HG03439 (cell line): ENCODE results near the gene GADD45A.
"Not testable (repeated sequence)": the region's sequence is repeated elsewhere in the genome, so short reads cannot be mapped to it uniquely, and the experiment has no call there.

Experiments used
- ATAC-seq: cut with Tn5 transposase; IDR thresholded peaks from one replicate; pipeline ENCODE4 v1.9.1; 2021; ENCODE audit warnings: mild to moderate bottlenecking, moderate library complexity; ENCODE audit not compliant: unreplicated experiment

The GADD45A gene

DNA sequence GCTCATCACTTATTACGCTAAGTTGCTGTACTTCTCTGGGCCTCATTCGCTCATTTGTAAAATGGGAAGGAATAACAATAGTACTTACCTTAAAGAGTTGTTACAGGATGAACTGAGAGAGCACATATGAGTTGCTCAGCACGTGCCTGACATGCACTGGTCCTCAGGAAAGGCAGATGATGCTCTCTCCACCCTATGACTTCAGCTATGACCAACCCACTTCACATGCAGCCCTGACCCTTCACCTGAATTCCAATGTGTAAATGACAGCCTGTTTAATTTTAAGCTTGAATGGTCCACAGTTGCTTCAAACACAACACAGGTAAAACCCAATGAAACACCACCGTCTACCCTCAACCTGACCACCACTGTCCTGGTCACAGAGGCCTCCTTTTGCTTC, 32.9 kb downstream of the GADD45A start:
- no peak for ATAC-seq

DNA sequence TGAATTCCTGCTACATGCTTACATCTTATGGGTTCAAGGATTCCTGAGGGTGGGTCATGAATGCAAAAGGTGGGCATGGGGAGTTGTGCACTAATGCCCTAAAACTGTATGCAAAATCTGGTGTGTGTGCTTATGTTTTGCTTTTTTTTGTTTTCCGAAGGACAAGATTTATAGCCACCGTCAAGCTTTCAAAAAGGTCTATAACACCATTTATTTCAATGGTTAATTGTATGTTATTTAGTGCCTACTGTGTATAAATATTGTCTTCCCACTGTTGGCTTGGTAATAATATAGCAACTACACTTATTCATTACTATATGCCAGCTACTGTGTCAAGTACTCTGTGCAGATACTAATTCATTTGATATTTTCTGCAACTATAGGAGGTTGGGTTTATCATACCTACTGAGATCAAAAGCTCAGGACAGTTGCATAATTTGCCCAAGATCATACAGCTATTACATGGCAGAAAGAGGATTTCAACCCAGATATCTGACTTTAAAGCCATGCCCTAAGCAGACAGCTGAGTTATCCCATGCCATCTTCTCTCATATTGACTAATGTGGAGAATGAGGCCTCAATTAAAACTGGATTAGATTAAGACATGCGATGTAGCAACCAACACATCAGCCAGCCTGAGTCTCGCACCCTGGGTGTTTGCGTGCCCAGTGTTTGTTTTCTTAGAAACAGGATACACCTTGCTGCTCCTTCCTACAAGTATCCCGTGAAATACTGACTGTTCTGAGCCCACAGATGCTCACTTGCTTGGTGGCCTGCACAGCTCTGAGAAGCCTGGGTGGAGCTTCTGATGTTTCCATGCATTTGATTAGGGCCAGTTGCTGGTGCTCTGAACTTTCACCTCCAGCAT, 34.6 kb downstream of the GADD45A start:
- ATAC-seq: no peak

DNA sequence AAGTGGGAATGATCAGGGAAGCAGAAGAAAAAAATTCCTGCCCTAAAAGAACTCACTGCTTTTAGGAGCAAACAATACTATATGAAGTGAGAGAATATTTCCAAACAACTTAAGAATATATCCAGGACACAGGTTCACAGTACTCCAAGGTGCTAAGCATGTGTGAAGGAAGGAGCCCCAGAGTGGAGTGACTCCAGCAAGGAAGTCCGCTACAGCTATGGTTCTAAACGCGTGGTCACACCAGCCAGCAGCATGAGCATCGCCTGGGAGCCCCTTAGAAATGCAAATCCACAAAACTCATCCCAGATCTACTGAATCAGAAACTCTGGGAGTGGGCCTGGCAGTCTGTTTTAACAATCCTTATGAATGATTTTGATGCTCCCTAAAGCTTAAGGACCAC, 36.1 kb downstream of the GADD45A start:
- ATAC-seq: no peak

DNA sequence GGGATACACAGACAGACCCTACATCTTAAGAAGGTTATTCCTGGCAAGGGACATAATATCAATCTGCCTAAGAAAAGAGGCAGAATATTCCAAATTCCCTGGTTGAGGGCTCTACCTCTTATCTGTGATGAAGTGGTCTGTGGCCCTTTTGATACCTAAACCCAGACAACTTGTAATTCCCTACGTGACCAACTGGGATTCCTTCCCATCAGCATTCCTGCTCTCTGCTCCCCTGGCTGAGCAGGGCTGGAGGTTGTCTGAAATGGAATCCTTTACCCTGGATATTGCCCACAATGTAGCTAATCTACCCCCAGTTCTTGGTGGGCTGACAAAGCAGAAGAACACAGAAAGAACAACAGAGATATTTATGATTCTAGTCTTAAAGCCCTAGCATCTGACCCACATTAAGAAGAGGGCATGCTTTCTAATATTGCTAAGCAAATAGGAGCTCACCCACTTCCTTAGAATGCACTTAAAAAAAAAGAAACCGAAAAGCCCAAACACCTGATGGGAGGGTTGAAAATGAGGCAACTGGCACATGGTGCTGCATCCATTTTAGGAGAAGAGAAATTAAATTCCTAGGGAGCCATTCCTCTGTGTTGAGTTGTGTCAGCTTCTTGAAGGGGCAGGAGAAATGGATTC, 36.8 kb downstream of the GADD45A start:
- no peak for ATAC-seq

DNA sequence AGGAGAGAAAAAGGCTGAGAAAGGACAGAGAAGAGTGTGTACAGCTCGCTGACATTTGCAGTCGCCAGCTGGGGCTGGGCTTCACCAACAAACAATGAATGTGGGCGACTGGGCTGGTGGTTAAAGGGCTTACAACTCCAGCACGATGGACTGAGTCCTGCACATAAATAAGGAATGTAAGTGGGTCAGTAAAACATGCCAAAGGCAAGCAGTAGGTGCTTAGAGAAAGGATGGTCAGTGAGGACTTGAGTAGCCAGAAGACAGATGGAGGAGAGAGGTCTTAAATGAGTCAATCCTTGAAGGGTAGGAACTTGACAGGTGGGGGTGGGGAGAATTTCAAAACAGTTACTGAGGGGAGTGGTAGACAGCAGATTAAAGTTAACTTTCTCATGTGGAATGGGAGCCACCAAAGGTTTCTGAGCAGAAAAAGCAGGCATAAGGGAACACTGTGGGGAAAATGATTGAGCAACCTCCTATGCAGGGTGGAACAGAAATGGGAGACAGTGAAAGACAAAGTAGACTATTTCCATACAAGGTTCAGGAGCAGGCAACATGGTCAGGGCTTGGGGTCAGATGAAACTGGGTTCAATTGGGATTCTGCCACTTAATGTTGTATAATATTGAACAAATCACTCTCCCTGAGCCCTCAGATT, 37.4 kb downstream of the GADD45A start:
- ATAC-seq: no peak

DNA sequence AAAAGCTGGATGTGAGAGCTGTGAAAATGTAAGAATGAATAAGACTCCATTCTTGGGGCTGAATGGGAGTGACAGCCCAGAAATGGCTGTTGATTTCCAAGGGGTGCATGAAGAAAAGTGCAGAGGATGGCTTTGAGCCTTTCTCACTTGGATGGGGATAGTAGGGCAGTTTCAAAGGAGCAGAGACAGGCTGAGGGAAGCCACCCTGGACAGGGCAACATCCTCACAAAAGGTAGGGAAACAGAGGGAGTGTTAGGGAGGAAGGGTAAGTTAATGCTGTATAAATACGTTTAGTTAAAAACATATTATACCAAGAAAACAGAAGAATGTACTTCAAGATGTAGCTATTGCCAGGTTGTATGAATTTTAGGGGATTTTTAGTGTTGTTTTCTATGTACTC, 38.1 kb downstream of the GADD45A start:
- no peak for ATAC-seq

DNA sequence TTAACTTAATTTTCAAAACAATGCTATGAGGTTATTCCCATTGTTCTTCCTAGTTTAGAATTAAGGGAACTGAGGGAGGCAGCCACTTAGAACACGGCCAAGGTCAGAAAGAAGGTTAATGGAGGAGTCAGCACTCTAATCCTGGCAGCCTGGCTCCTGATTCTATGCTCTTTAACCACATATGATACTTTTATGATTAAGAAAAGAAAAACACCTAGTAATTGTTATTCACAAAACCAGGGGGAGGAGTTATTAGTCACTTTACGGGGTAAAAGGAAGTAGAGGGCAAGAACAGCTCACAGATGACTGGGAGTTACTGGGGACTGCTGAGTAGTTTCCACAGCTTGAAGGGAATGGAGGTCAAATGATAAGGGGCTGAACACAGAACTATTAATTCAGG, 38.6 kb downstream of the GADD45A start:
- ATAC-seq: peak; percentile 72

DNA sequence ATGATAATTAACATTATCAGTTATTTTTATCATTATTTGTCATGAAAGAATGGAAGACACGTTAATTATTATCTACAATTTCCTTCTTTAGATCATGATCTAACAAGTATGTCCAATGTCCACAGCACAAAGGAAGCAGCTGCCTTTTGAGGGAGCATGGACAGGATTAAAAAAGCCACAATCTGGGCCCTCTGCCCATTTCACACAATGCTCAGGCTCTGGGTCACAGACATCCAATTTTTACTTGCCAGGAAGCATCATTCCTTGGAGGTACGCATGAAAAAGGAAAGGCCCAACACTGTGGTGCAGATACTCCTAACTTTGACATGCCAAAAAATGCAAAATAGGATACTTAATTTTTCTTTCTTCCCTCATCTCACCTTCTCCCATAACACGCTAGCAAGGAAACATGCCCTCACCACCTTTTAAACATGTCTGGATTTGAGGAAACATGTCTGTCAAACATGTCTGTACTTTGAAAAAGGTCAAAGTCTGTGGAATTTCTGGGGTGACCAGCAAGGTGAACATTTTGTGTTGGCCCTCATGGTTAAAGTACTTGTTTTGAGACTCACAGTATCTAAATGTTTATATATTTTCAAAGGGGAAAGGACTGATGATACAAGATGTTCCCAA, 40.0 kb downstream of the GADD45A start:
- ATAC-seq: no peak

DNA sequence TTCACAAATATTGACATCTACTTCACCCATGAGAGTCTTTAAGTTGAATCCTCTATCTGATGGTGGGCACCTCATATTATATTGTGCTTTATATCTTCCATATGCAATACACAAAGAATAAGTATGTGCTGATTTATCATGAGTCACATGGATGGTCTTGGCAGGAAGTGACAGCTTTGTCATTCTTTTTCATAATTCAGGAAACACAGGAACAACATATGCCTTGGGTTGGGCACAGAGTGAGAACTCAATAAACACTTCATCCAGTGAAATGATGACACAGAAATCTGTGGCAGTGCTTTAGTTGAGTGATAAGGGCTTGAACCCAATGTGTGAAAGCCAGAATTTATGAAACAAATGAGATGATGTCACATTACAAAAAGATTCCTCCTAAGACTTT, 41.2 kb downstream of the GADD45A start:
- no peak for ATAC-seq

DNA sequence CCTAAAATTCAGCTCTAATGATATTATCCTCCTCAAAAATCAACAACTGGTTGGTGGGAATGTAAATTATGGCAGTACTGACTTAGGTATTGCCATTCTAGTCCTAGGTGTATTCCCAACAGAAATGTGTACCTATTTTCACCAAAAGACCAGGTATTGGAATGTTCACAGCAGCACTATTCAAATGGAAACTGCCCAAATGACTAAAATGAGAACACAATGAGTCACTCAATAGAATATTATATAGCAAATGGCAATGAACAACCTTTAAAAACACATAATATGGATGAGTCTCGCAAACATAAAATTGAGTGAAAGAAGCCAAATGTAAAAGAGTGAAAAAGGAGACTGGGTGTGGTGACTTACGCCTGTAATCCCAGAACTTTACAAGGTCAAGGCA, 44.9 kb downstream of the GADD45A start:
- ATAC-seq: no peak

DNA sequence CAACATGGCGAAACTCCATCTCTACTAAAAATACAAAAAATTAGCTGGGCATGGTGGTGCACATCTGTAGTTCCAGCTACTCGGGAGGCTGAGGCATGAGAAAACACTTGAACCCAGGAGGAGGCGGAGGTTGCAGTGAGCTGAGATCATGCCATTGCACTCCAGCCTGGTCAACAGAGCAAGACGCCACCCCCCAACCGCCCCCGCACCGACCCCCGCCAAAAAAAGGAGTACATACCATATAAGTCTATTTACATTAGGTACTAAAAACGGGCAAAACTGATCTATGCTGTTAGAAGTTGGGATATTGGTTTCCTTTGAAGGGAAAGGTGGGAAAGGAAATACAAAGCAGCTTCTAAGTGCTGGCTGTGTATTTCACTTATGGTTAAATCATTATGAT, 45.3 kb downstream of the GADD45A start:
- not testable (repeated sequence) for ATAC-seq

DNA sequence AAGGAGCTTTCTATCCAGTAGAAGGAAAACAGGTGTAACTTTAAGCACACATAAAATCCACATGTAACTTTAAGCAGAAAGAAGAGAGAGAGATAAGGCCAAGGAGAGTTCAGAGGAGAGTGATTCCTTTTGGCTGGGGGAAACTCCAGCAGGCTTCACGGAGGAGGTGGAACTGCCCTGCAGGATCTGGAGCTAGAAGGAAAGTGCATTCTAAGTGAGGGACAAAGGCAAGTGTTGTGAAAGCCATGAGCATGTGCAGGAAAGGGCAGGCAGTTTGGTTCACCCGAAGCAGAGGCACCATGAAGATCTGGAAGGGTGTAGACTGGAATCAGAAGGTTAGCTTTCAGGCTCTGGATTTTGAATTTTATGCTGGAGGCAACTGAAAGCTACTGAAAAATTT, 46.3 kb downstream of the GADD45A start:
- no peak for ATAC-seq

DNA sequence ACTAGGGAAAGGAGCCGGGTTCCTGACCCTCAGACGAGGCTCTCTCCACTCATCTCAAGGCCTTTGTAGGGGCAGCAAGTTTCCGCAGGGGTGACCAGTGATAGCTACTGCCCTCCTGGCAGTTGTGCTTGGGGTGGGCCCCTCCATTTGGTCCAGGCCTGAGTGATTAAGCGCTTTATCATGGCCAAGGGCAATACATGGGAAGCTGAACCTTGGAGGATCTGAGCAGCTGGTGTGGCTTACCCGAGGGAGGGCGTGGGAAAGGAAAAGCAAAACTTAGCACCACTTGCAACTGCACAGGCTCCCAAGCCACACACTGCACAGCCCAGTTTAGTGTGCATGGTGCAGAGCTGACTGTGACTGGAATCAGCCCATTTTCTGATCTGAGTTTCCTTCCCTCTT, 47.8 kb downstream of the GADD45A start:
- no peak for ATAC-seq

DNA sequence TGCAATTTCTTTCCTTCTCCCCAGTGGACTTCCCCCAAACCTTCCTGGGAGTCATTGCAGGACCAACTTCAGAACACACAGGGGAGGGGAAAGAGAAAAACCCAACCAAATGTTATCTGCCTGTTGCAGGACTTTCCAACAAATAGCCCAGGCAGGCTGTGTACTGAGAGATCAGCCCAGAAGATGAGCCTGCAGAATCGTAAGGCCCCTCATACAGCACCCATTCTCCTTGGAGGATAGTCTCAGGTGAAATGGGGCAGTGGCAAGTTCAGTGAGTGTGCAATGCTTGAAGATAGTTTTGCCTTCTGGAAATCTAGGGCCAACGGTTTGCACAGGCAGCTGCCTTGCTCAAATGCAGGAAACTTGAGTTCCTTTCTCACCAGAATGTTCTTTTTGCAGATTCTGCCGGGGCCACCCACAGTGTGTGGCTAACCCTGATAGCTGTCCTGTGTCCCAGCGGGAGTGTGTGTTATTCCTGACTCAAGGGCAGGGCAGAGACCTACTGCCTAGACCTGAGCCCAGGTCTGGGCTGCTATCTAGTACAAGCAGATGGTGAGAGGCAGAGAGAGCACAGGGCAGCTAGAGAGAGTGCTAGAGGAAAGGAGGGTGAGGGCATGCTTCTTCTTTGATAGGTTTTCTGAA, 48.8 kb downstream of the GADD45A start:
- no peak for ATAC-seq

DNA sequence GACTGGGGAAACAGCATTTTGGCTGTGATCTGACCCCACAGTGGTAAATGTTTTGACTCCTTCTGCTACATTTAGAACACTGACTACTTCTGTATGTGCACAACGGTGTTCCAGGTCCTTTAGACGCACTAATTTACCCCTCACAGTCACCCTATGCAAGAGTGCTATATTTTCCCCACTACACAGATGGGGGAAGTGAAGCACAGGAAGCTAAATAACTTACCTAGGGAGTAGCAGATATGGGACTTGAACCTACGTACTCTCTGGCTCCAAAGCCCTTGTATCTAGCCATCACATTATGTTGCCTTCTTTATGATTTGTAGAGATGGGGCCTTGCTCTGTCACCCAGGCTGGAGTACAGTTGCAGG, 49.3 kb downstream of the GADD45A start:
- ATAC-seq: no peak

DNA sequence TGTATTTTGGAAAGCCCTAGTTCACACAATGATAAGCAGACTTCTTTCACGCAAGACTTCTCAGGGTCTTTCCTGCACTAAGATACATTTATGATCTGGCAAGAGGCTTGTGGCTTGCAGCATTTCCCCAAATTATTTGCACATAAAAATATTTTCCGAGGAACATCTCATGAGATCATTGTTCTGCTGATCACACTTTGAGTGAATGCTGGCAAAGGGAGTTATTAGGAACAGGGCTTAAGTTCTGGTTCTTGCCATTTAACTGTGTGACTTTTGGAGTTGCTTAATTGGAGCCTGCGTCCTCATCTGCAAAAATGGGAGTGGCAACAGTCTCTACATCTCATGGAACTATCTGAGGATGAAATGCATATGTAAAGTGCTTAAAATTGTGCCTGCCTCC, 50.2 kb downstream of the GADD45A start:
- no peak for ATAC-seq

DNA sequence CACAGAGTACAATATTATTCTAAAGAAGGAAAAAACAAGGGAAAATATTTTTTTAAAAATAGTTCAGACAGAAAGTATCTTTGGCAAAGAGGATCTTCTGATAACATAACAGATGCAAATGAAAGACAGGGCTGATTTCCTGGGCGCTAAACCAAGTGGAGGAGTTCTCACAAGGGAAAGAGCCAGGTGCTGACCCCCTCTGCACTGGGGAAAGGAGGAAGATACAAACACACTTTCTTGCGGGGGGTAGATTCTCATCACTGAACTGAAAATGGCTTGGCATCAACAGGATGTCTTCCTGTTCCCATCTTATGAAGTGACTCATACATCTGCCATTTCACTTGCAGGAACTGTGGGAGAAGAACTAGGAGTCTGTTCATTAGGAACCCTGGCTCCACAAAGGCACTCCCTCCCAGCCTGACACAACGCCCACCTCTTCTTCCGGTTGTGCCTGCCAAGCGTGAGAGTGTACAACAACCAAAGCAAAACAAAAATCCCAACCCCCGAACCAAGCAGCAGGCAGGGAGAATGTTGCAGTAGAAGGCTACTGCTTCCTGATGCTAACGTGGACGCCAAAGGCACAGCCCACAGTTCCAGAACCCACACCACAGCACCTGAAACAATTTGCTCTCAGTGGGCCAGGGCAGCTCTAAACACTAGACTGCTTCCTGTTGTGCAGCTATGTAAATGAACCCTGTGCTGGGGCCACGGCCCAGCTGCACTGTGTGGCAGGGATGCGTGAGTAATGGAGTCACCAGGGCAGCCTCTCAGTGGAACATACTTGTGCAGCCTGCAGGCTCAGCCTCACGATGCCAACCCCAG, 51.0 kb downstream of the GADD45A start:
- peak; percentile 98 for ATAC-seq

DNA sequence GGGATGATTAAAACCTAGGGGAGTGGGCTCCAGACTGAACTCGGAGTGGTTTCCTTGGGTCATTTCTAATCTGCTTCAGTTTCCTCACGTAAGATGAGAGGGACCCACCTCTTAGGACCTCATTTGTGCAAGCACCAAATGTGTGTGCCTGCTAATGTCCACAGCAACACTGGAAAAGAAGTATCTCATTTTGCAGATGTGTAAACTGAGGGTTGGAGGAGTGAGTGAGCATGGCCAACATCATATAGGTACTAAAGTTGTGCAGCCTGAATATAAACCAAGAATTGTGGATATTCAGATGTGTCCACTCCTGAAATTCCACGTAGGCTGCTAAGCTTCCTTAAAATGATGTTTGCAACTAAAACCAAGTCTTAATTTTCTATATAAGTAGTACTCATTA, 51.7 kb downstream of the GADD45A start:
- ATAC-seq: no peak

DNA sequence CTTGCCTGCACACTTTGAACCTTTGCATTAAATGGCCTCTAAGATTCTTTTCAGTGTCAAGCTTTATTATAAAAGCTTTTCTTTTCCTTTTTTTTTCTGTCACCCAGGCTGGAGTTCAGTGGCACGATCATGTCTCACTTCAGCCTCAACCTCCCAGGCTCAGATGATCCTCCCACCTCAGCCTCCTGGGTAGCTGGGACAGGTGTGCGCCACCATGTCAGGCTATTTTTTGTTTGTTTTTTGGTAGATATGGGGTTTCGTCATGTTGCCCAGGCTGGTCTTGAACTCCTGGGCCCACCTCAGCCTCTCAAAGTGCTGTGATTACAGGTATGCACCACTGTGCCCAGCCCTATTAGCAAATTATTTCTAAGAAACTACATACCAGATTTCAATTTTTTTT, 52.9 kb downstream of the GADD45A start:
- no peak for ATAC-seq
